DMS 273 treated with DMSO at 0.1 percent for 48 hours (cell line): ENCODE data around the gene NEGR1.

Experiments
- DNase-seq: peaks from one replicate; lab custom pipeline; 2025; lab: John Stamatoyannopoulos, UW

The NEGR1 gene

GRCh38 chr1:71778940-71779339 is 503.4 kb downstream of the NEGR1 start:
- DNase-seq: no peak

- no peak for DNase-seq
Observed at GRCh38 chr1:71777094-71777493, 505.2 kb downstream of the NEGR1 start.

GRCh38 chr1:71774705-71775104 is 507.6 kb downstream of the NEGR1 start:
- DNase-seq: no peak

GRCh38 chr1:71770121-71770520 is 512.2 kb downstream of the NEGR1 start:
- no peak for DNase-seq

DNA sequence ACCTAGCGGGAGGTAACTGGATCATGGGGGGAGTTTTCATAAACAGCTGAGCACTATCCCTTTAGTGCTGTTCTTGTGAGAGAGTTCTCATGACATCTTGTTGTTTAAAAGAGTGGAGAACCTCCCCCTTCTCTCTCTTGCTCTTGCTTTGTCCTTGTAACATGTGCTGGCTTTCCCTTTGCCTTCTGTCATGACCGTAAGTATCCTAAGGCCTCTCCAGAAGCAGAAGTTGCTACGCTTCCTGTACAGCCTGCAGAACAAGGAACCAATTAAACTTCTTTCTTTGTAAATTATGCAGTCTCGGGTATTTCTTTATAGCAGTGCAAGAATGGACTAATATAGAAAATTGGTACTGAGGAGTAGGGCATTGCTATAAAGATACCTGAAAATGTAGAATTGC is 515.6 kb downstream of the NEGR1 start:
- no peak for DNase-seq

GRCh38 chr1:71762514-71763255 is 519.7 kb downstream of the NEGR1 start:
- DNase-seq: no peak

DNA sequence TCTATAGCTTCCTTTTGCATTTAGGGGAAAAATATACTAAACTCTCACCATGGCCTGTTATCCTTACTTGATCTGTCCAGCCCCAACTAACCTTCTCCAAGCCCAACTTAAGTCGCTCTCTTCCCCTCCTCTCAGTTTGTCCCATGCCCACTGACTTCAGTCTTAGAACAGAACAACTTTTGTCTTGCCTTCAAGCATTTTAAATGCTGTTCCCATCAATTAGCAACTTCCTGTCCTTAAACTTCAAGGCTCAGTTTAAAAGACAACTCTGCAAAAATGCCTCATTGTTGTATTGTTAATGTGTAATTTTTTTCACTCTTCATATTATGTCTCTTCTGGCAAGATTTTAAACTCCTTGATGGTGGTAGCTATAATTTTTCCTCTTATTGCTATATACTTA is 526.9 kb downstream of the NEGR1 start:
- DNase-seq: no peak

DNA sequence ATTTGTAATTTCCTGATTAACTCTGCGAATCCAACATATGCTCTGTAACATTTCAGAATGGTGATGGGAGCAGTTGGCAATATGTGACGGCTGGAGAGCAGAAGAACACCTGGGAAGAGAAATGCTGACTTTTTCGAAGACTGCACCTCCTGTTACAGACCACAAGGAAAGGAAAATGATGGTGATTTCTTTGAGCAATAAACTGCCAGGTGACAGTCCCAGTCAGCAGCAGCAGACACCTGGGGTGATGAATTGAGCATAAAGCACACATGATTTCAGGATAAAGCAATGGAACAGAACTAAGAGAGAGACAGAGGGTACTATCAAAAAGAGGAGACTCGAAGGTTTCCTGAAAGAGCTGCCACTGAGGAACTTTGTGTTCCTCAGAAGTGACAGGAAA is 528.6 kb downstream of the NEGR1 start:
- no peak for DNase-seq

GRCh38 chr1:71745326-71745725 is 537.0 kb downstream of the NEGR1 start:
- no peak for DNase-seq

DNA sequence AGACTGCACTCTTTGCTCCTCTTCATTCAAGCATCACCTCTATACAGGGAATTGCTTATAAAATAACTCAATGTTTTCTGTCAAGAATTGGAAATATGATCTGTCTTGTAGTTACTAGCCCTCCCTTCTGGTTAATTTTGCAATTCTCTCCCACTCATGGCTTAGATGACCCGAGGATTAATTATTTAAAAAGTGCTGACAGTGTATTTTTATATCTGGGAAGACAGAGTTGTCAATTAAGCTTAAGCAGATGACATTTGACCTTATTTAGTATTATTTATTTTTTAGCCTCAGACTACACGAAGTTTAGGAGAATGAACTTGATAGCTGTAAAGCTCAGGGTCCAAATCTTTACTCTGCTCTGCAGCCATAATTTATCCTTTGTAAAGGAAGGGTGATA is 538.5 kb downstream of the NEGR1 start:
- no peak for DNase-seq

DNA sequence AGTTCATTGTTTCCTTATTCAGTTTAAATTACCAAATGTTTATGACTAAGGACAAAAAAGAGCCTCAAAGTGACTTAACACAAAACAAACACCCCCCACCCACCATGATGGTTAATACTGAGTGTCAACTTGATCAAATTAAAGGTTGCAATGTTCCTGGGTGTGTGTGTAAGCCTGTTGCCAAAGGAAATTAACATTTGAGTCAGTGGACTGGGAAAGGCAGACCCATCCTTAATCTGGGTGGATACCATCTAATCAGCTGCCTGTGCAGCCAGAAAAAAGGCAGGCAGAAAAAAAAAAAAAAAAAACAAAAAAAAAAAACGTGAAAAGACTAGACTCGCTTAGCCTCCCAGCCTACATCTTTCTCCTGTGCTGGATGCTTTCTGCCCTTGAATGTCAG is 543.4 kb downstream of the NEGR1 start:
- no peak for DNase-seq

DNA sequence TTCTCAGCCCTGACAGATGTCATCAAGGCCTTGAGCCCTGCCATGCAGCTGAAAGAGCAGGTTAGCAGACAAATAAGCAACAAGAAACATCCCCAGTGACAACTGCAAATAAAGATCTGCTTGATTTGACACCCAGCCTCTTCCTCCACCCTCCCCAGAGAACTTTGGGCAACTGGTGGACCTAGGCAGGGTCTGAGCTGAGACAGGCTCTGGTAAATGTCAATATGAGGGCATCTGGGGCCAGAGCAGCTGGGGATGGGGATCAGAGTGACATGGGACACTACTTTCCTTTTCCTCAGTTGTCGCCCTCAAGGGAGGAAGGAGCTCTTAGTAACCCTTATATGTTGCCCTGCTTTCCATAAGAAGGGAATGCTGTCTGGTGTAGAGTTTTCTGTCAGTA is 544.1 kb downstream of the NEGR1 start:
- DNase-seq: no peak

DNA sequence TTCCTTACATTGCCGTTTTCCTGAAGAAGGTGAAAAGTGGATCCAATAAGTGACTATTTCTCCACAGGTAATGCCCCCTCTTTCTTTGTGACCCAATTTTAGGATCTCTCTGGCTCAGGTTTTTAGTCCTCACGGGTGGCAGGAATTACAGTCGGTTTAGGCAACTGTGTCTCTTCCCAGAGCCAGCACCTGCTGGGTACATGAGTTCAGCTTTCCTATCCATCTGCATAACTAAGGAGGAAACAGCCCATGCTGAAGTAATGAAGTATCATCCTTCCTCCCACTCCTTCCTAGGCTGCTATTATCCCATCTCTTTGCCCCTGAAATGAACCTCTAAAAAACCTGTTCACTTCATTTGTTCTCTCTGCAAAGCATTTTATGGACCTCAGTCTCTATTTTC is 544.6 kb downstream of the NEGR1 start:
- DNase-seq: no peak

DNA sequence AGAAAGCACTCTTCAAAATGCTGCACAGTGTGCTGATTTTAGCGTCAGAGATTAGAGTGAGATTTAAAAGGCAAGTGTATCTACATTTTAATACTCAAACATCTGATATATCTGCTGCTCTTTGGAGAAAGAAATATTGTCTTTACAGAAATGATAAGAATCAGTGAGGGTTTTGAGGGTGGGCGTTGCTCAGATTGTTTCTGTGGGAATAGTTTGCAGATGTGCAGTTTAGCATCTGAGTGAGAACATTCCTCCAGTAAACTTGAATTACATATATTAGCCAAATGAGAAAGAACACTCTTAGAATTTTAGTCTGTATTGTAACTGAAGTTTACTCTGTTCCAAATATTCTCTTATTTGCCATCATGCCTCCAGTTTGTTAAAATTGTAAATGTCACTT is 549.2 kb downstream of the NEGR1 start:
- no peak for DNase-seq

DNA sequence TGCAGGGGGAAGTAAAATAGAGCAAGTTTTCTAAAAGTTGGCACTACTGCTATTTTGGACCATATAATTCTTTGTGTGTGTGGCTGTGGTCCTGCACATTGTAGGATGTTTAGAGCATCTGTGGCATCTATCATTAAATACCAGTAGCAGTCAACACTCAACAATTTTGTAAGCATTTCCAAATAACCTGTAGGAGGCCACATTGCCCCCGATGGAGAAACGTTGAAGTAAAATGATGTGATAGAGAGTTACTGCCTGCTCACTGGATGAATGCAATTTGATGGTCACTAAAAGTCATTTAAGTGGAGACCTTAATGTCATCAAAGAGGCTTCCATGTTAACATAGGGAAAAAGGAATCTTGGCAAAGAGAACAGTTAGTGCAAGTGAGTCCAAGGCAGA is 560.8 kb downstream of the NEGR1 start:
- DNase-seq: no peak

- DNase-seq: no peak
Observed at GRCh38 chr1:71719330-71719729, 563.0 kb downstream of the NEGR1 start.

GRCh38 chr1:71717186-71717585 is 565.2 kb downstream of the NEGR1 start:
- DNase-seq: no peak

GRCh38 chr1:71711456-71711855 is 570.9 kb downstream of the NEGR1 start:
- DNase-seq: no peak

DNA sequence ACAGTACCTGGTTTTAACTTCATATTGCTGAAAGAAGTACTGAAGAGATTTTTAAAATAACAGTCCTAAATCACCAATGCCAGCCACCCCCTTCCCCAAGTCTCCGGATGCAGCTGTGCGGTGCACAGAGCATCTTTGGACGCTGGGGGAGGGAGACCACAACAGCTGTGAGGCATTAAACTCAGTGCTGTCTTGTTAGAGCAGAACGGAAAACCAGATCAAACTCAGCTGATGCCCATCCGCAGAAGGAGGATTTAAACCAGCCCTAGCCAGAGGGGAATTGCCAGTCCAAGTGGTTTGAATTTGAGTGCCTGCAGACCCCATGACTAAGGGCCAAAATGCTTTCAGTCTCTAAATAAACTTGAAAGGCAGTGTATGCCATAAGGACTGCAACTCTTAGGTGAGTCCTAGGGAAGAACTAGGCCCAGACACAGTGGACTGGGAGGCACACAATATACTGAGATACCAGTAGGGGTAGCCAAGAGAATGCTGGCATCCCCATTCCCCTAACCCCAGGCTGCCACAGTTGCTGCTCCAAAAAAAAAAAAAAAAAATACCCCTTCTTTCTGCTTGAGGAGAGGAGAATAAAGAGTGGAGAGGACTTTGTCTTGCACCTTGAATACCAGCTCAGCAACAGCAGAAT is 576.2 kb downstream of the NEGR1 start:
- DNase-seq: no peak

GRCh38 chr1:71698186-71698585 is 584.2 kb downstream of the NEGR1 start:
- no peak for DNase-seq

DNA sequence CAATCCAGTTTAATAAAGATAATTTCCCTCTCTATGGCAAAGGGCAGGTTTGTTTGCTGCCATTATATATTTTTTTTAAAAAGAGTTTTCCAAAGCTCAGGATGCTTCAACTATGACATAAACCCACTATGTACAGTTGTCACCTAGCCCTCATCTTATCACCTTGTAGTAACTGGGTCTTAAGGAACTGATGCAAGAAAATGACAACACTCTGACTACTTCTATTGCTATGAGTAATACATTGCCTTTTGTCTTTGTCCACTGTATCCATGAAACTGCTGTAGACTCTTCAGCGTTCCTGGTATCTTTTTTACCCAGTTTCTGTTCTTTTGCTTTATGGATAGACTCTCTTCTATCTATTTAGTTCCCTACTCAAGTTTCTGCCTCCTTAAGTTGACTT is 586.5 kb downstream of the NEGR1 start:
- DNase-seq: no peak

DNA sequence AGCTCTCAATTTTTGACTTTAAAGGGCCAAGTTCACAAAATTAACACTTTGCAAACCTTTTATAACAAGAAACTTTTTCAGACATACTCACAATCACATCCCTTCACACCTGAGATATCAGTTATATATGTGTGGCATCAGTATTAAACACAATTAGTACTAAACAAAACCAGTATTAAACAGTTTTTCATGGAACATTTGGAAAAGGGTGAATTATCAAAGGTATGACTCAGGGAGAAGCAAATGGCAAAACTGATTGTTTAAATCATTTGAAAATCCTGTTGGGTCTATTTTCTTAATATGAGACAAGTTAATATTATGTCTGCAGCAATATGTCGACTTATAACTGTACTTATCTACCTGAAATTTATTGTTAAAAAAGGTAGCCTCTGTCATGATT is 587.3 kb downstream of the NEGR1 start:
- DNase-seq: no peak

GRCh38 chr1:71693581-71693980 is 588.8 kb downstream of the NEGR1 start:
- DNase-seq: peak; percentile 59

GRCh38 chr1:71689635-71690034 is 592.7 kb downstream of the NEGR1 start:
- no peak for DNase-seq
